Measurements from ENCODE around the gene TRIM3.

DNA sequence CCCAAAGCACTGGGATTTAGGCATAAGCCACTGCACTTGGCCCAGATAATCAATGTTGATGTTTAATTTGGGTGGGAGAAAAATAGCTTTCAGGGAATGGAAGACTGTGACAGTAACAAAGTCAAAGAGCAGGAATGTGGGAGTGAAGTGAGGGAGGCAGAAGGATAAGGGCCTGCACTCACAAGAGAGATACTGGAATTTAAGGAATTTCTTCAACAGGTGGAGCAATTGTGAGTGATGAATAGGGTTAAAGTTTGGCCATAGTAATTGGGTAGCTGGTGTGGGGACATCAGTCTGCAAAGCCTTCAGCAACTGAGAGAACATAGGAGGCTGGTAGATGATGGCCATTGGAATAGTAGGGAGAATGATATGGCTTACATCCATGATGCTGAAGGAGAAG, 46.2 kb downstream of the TRIM3 start:
- TF ChIP-seq L3MBTL2 (conservative IDR thresholded peaks at IDR 0.05) = no peak
- no peak for TF ChIP-seq LEF1 (IDR thresholded peaks at IDR 0.05; ENCODE audit: borderline replicate concordance)
- no peak for TF ChIP-seq TARDBP (IDR thresholded peaks at IDR 0.05)
- no peak for TF ChIP-seq SUZ12 (IDR thresholded peaks at IDR 0.05)
- no peak for TF ChIP-seq FOXM1 (IDR thresholded peaks at IDR 0.05; ENCODE audit: borderline replicate concordance)
- no peak for TF ChIP-seq BHLHE40 (IDR thresholded peaks at IDR 0.05; ENCODE audit: borderline replicate concordance)
- no peak for TF ChIP-seq SP1 (IDR thresholded peaks at IDR 0.05)
- TF ChIP-seq ZNF384 (IDR thresholded peaks at IDR 0.05) = no peak

Data from HEK293T (cell line).